Breast epithelium (tissue), 4 donors: ENCODE data around the gene CFLAR. TPM values are rescaled to one million over a fixed set of nuclear protein-coding genes. Genes with fewer than 3 reads are reported as not detected.

Source experiments
- DNase-seq, 2 donors: peaks; one replicate each; pipeline ENCODE4 v3.0.0-alpha.2; 2019; ENCODE audit warnings: low spot score in 2 of 2
- H3K27ac ChIP-seq, 2 donors: fragments of 200-600 bp; sonication (generic) in 1 of 2; one replicate each; pipeline ENCODE4 v1.5.1; 2016 to 2019; ENCODE audit warnings: mild to moderate bottlenecking in 1 of 2
- H3K27me3 ChIP-seq, 2 donors: fragments of 200-600 bp; sonication (generic) in 1 of 2; one replicate each; pipeline versions ENCODE4 v1.5.1 to v1.6.0; 2017 to 2019; ENCODE audit warnings: control low read depth in 1 of 2, mild to moderate bottlenecking in 1 of 2
- H3K36me3 ChIP-seq: fragments of 200-600 bp; one replicate; pipeline ENCODE4 v1.5.1; 2019
- H3K4me1 ChIP-seq, 2 donors: fragments of 200-600 bp; sonication (generic); one replicate each; pipeline ENCODE4 v1.5.1; 2016 to 2019; ENCODE audit warnings: control low read depth in 1 of 2
- H3K4me3 ChIP-seq, 3 donors: fragments of 200-600 bp; sonication (generic); 1 replicate in 2 of 3; 2 replicates in 1 of 3; pipeline ENCODE4 v1.5.1; 2016 to 2019; ENCODE audit warnings: mild to moderate bottlenecking in 3 of 3, moderate library complexity in 2 of 3
- H3K9me3 ChIP-seq, 2 donors: fragments of 200-600 bp; sonication (generic) in 1 of 2; one replicate each; pipeline ENCODE4 v1.5.1; 2016 to 2019; ENCODE audit warnings: control low read depth in 1 of 2
- CTCF ChIP-seq, 3 donors: fragments of 450-650 bp; IDR thresholded peaks; one replicate each; pipeline ENCODE4 v1.5.1; 2016 to 2017; ENCODE audit warnings: antibody characterized with exemption in 3 of 3, mild to moderate bottlenecking in 3 of 3, moderate library complexity in 3 of 3
- POLR2A ChIP-seq: fragments of 450-650 bp; IDR thresholded peaks from one replicate; pipeline ENCODE4 v1.6.1; 2016; ENCODE audit warnings: antibody characterized with exemption, mild to moderate bottlenecking, moderate library complexity
- POLR2AphosphoS5 ChIP-seq, 3 donors: sonication (generic); formaldehyde crosslinking; IDR thresholded peaks; one replicate each; pipeline ENCODE4 v1.6.1; 2017; ENCODE audit warnings: antibody characterized with exemption in 3 of 3
- intact Hi-C: fragments of 100-400 bp; cut with DNase I; formaldehyde crosslinking; loops from one replicate; pipeline ENCODE4 v1.15.1; 2023; ENCODE audit warnings: low total_unique reads
- total RNA-seq, 3 donors: library from RNA; depleted of rRNA; stranded (reverse); fragments of >200 nt; gene quantifications; one replicate each; pipeline ENCODE4 v1.1.0, GENCODE V29; 2016

Gene CFLAR
- total RNA-seq, 3 donors from 2014 or later: 180 to 322 (median 207) TPM

GRCh38 chr2:201195331-201195730 is 79.4 kb downstream of the CFLAR start:
- Histone ChIP-seq H3K4me1 (no peaks in the 10 kb centered on the region), H3K9me3 (no peaks in the 10 kb centered on the region), H3K36me3 (no peaks in the 10 kb centered on the region), H3K27me3 (no peaks in the 10 kb centered on the region), H3K27ac (no peak overlapping the region), H3K4me3 (no peak overlapping the region)
- TF ChIP-seq POLR2A: no peak
- TF ChIP-seq POLR2AphosphoS5 (IDR thresholded peaks at IDR 0.05): no peak
- TF ChIP-seq CTCF (IDR thresholded peaks at IDR 0.05): no peak
- no peak for DNase-seq
- intact Hi-C loops: no loop called here

- DNase-seq: no peak
- Histone ChIP-seq H3K27ac (no peak overlapping the region), H3K27me3 (no peaks in the 10 kb centered on the region), H3K4me1 (no peaks in the 10 kb centered on the region), H3K9me3 (no peaks in the 10 kb centered on the region), H3K36me3 (no peaks in the 10 kb centered on the region), H3K4me3 (no peak overlapping the region)
- intact Hi-C loops: no loop called here
- TF ChIP-seq POLR2AphosphoS5 (IDR thresholded peaks at IDR 0.05): no peak
These were observed 80.0 kb downstream of the CFLAR start for GRCh38 chr2:201196003-201196402.

- no peaks in the 10 kb centered on the region for H3K27me3 ChIP-seq
- TF ChIP-seq POLR2A (no peak), POLR2AphosphoS5 (IDR thresholded peaks at IDR 0.05) (no peak), CTCF (IDR thresholded peaks at IDR 0.05) (no peak)
- H3K9me3 ChIP-seq: no peaks in the 10 kb centered on the region
- H3K4me3 ChIP-seq: no peak overlapping the region
- intact Hi-C loops: no loop called here
- DNase-seq: no peak
- H3K4me1 ChIP-seq: no peaks in the 10 kb centered on the region
- H3K36me3 ChIP-seq: no peaks in the 10 kb centered on the region
- H3K27ac ChIP-seq: no peak overlapping the region
These were observed 80.8 kb downstream of the CFLAR start for GRCh38 chr2:201196803-201197202.

- Histone ChIP-seq H3K4me3 (no peak overlapping the region), H3K36me3 (no peaks in the 10 kb centered on the region), H3K27me3 (no peaks in the 10 kb centered on the region), H3K4me1 (no peaks in the 10 kb centered on the region), H3K9me3 (no peaks in the 10 kb centered on the region), H3K27ac (no peak overlapping the region)
- DNase-seq: no peak
- intact Hi-C loops: no loop called here
- TF ChIP-seq CTCF (IDR thresholded peaks at IDR 0.05) (no peak), POLR2AphosphoS5 (IDR thresholded peaks at IDR 0.05) (no peak), POLR2A (no peak)
These were observed 81.8 kb downstream of the CFLAR start for GRCh38 chr2:201197781-201198180.

GRCh38 chr2:201199847-201200246 is 83.9 kb downstream of the CFLAR start:
- no peaks in the 10 kb centered on the region for H3K4me1 ChIP-seq
- H3K9me3 ChIP-seq: no peaks in the 10 kb centered on the region
- intact Hi-C loops: no loop called here
- H3K4me3 ChIP-seq: no peak overlapping the region
- DNase-seq: no peak
- no peak for TF ChIP-seq CTCF (IDR thresholded peaks at IDR 0.05)
- TF ChIP-seq POLR2AphosphoS5 (IDR thresholded peaks at IDR 0.05): no peak
- TF ChIP-seq POLR2A: no peak
- H3K27ac ChIP-seq: no peak overlapping the region
- no peaks in the 10 kb centered on the region for H3K36me3 ChIP-seq
- H3K27me3 ChIP-seq: no peaks in the 10 kb centered on the region

GRCh38 chr2:201200345-201200744 is 84.4 kb downstream of the CFLAR start:
- intact Hi-C loops: no loop called here
- H3K27me3 ChIP-seq: no peaks in the 10 kb centered on the region
- no peaks in the 10 kb centered on the region for H3K36me3 ChIP-seq
- DNase-seq: no peak
- no peaks in the 10 kb centered on the region for H3K4me1 ChIP-seq
- no peaks in the 10 kb centered on the region for H3K9me3 ChIP-seq
- H3K4me3 ChIP-seq: no peak overlapping the region
- no peak for TF ChIP-seq CTCF (IDR thresholded peaks at IDR 0.05)
- no peak for TF ChIP-seq POLR2A
- no peak for TF ChIP-seq POLR2AphosphoS5 (IDR thresholded peaks at IDR 0.05)
- H3K27ac ChIP-seq: no peak overlapping the region
